Measurements from ENCODE around the gene LRRC15. TPM values are rescaled to one million over a fixed set of nuclear protein-coding genes. Genes with fewer than 3 reads are reported as not detected.

The LRRC15 gene
- total and polyA plus RNA-seq, 3 experiments from 2014 or later = not detected

DNA sequence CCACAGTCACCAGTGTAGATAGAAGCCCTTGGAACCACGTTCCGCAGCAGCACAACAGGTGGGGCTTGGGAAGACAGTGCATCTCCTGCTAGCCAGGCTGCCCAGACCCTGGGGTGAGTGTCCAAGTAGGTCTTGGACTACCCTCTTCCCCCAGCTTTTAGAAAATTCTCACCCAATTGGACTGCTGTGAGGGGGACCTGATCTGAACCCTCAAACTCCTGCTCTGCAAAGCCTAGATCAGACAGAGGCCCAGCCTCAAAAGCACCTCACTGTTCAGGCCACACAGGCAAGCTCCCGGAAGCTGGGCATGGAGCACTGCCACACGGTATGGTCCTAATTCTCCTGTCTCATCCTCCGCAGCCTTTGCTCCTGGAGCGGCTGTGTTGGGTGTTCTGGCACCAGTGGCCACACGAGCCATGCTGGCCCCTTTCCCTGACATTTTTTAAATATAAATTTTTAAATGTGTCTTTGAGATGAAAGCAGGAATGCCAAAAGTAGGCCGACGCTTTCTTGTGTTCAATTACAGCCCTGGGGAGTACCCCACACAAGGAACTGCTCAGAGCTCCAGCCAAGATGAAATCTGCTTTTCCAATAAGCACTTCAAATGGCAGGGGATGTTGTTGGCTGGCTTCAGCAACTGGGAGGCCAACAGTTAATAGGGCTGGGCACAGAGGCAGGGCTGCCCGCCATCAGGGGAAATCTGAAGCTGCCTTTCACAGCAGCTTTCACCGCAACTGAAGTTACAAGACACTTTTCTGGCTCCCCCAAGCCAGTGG, 59.3 kb downstream of the LRRC15 start:
- Mint-ChIP-seq H3K4me1 (peaks cover 27 to 35% (median 29%) of the 10 kb centered on the region in 3 donors), H3K27ac (no peak overlapping the region), H3K4me3 (no peak overlapping the region), H3K27me3 (peaks cover 16 to 51% of the 10 kb centered on the region in 2 donors), H3K36me3 (no peaks in the 10 kb centered on the region), H3K9me3 (no peaks in the 10 kb centered on the region)
- ChIA-PET POLR2A (no interaction called here), CTCF (no interaction called here)
- Histone ChIP-seq H3K27me3 (ENCODE audit: insufficient read depth, low read length, poor library complexity, severe bottlenecking) (peaks cover 4% of the 10 kb centered on the region), H3K4me1 (ENCODE audit: insufficient read depth, low read length) (peaks cover 34% of the 10 kb centered on the region), H3K9me3 (ENCODE audit: low read length) (no peaks in the 10 kb centered on the region), H3K36me3 (ENCODE audit: insufficient read depth, low read length) (no peaks in the 10 kb centered on the region), H3K4me3 (ENCODE audit: low read length) (no peak overlapping the region), H3K27ac (ENCODE audit: low read depth, low read length) (no peak overlapping the region)
- no peak for DNase-seq

DNA sequence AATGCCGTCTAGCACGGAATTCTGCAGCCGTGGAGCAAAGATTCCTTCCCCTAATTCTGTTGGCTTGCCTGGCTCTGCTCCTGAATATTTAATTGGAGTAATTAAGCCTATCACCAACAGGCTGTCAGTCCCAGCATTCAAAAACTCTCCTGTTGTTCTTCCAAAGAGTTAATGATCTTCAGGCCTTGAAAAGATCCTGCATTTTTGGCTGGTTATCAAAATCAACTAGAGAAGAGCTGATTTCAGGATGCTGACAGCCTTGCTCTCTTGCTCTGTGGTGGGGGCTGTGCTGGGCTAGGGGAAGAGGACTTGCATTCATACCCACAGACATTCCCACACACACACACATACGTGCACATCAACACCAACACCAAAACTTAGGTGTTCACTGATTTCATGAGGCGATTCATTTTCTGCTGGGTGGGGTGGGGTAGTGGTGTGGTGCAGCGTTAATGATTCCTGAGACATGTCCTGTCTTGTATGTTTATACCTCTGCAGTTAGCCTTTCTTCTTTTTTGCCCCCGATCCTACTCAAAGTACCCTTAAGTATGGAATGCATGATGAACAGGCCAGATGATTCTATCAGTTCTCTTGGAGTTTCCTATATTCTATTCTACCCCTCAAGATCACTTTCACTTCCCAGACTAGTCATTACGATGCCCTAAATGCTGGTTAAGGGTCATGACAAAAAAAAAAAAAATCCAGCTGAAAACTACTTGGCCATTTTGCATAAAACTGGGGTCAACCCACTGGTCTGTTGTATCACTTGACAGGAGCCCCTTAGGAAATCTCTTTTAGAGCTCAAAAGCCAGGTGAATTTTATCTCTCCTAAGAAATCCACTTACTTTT, 60.7 kb downstream of the LRRC15 start:
- no peak overlapping the region for H3K4me3 ChIP-seq (ENCODE audit: low read length)
- H3K4me3 Mint-ChIP-seq = peak overlapping the region in 1 of 7 donors; percentile 0
- no peak overlapping the region for H3K27ac Mint-ChIP-seq
- peaks cover 18 to 45% of the 10 kb centered on the region in 2 donors for H3K27me3 Mint-ChIP-seq
- H3K27ac ChIP-seq (ENCODE audit: low read depth, low read length) = no peak overlapping the region
- H3K36me3 ChIP-seq (ENCODE audit: insufficient read depth, low read length) = no peaks in the 10 kb centered on the region
- ChIA-PET POLR2A (no interaction called here), CTCF (interaction anchor here (0.7 kb wide), 1 partner anchor 666 kb away, joined by 3 read pairs; no protein-coding TSS in a partner anchor)
- DNase-seq = no peak
- H3K9me3 Mint-ChIP-seq = peaks cover 0 to 5% (median 0%) of the 10 kb centered on the region in 5 donors
- no peaks in the 10 kb centered on the region for H3K27me3 ChIP-seq (ENCODE audit: insufficient read depth, low read length, poor library complexity, severe bottlenecking)
- H3K9me3 ChIP-seq (ENCODE audit: low read length) = no peaks in the 10 kb centered on the region
- H3K36me3 Mint-ChIP-seq = no peaks in the 10 kb centered on the region
- H3K4me1 ChIP-seq (ENCODE audit: insufficient read depth, low read length) = peaks cover 38% of the 10 kb centered on the region
- H3K4me1 Mint-ChIP-seq = peaks cover 28 to 37% (median 30%) of the 10 kb centered on the region in 3 donors

- peak overlapping the region in 1 of 7 donors; percentile 68 for H3K4me3 Mint-ChIP-seq
- Histone ChIP-seq H3K27ac (ENCODE audit: low read depth, low read length) (no peak overlapping the region), H3K27me3 (ENCODE audit: insufficient read depth, low read length, poor library complexity, severe bottlenecking) (no peaks in the 10 kb centered on the region), H3K36me3 (ENCODE audit: insufficient read depth, low read length) (no peaks in the 10 kb centered on the region), H3K4me1 (ENCODE audit: insufficient read depth, low read length) (peaks cover 38% of the 10 kb centered on the region), H3K9me3 (ENCODE audit: low read length) (no peaks in the 10 kb centered on the region), H3K4me3 (ENCODE audit: low read length) (no peak overlapping the region)
- peaks cover 0 to 5% (median 0%) of the 10 kb centered on the region in 5 donors for H3K9me3 Mint-ChIP-seq
- DNase-seq = no peak
- peaks cover 18 to 38% of the 10 kb centered on the region in 2 donors for H3K27me3 Mint-ChIP-seq
- POLR2A ChIA-PET = no interaction called here
- H3K4me1 Mint-ChIP-seq = peaks cover 28 to 37% (median 30%) of the 10 kb centered on the region in 3 donors
- no peaks in the 10 kb centered on the region for H3K36me3 Mint-ChIP-seq
- no peak overlapping the region for H3K27ac Mint-ChIP-seq
- CTCF ChIA-PET = interaction anchor here (1.9 kb wide), 1 partner anchor 8 kb away, joined by 9 read pairs; no protein-coding TSS in a partner anchor
These were observed 61.7 kb downstream of the LRRC15 start for GRCh38 chr3:194307849-194308248.

- Mint-ChIP-seq H3K27me3 (peaks cover 14 to 33% of the 10 kb centered on the region in 2 donors), H3K4me1 (peaks cover 28 to 37% (median 30%) of the 10 kb centered on the region in 3 donors)
- POLR2A ChIA-PET = no interaction called here
These were observed 62.5 kb downstream of the LRRC15 start for GRCh38 chr3:194306771-194307640.

GRCh38 chr3:194306109-194306686, 63.3 kb downstream of the LRRC15 start:
- no peak overlapping the region for H3K4me3 ChIP-seq (ENCODE audit: low read length)
- no peaks in the 10 kb centered on the region for H3K27me3 ChIP-seq (ENCODE audit: insufficient read depth, low read length, poor library complexity, severe bottlenecking)
- POLR2A ChIA-PET = no interaction called here
- peaks cover 28 to 37% (median 30%) of the 10 kb centered on the region in 3 donors for H3K4me1 Mint-ChIP-seq
- H3K36me3 Mint-ChIP-seq = no peaks in the 10 kb centered on the region
- H3K9me3 ChIP-seq (ENCODE audit: low read length) = no peaks in the 10 kb centered on the region
- peaks cover 14 to 26% of the 10 kb centered on the region in 2 donors for H3K27me3 Mint-ChIP-seq
- peak overlapping the region; percentile 14 to 83 (median 68) for H3K4me3 Mint-ChIP-seq
- CTCF ChIA-PET = interaction anchor here (1.9 to 2.6 kb wide), 2 partner anchors 10 kb away, joined by 9 to 13 read pairs; no protein-coding TSS in a partner anchor
- peak in 4 of 5 donors; percentile 24 to 69 (median 54) for DNase-seq
- H3K27ac ChIP-seq (ENCODE audit: low read depth, low read length) = no peak overlapping the region
- peaks cover 38% of the 10 kb centered on the region for H3K4me1 ChIP-seq (ENCODE audit: insufficient read depth, low read length)
- H3K9me3 Mint-ChIP-seq = peaks cover 0 to 5% (median 0%) of the 10 kb centered on the region in 5 donors
- H3K36me3 ChIP-seq (ENCODE audit: insufficient read depth, low read length) = no peaks in the 10 kb centered on the region
- H3K27ac Mint-ChIP-seq = peak overlapping the region in 1 of 8 donors; percentile 73

More at GRCh38 chr3:194306771-194307640, 62.5 kb downstream of the LRRC15 start:
- H3K27me3 ChIP-seq (ENCODE audit: insufficient read depth, low read length, poor library complexity, severe bottlenecking) = no peaks in the 10 kb centered on the region
- peaks cover 0 to 5% (median 0%) of the 10 kb centered on the region in 5 donors for H3K9me3 Mint-ChIP-seq
- H3K27ac Mint-ChIP-seq = peak overlapping the region in 2 of 8 donors; percentile 45 to 82
- no peaks in the 10 kb centered on the region for H3K36me3 ChIP-seq (ENCODE audit: insufficient read depth, low read length)
- H3K4me3 Mint-ChIP-seq = peak overlapping the region; percentile 14 to 83 (median 68)
- peak overlapping the region; percentile 27 for H3K4me3 ChIP-seq (ENCODE audit: low read length)
- DNase-seq = peak in 1 of 5 donors; percentile 46
- H3K4me1 ChIP-seq (ENCODE audit: insufficient read depth, low read length) = peaks cover 38% of the 10 kb centered on the region
- CTCF ChIA-PET = interaction anchor here (1.9 kb wide), 1 partner anchor 9 kb away, joined by 9 read pairs; no protein-coding TSS in a partner anchor
- no peak overlapping the region for H3K27ac ChIP-seq (ENCODE audit: low read depth, low read length)
- no peaks in the 10 kb centered on the region for H3K9me3 ChIP-seq (ENCODE audit: low read length)
- no peaks in the 10 kb centered on the region for H3K36me3 Mint-ChIP-seq

DNA sequence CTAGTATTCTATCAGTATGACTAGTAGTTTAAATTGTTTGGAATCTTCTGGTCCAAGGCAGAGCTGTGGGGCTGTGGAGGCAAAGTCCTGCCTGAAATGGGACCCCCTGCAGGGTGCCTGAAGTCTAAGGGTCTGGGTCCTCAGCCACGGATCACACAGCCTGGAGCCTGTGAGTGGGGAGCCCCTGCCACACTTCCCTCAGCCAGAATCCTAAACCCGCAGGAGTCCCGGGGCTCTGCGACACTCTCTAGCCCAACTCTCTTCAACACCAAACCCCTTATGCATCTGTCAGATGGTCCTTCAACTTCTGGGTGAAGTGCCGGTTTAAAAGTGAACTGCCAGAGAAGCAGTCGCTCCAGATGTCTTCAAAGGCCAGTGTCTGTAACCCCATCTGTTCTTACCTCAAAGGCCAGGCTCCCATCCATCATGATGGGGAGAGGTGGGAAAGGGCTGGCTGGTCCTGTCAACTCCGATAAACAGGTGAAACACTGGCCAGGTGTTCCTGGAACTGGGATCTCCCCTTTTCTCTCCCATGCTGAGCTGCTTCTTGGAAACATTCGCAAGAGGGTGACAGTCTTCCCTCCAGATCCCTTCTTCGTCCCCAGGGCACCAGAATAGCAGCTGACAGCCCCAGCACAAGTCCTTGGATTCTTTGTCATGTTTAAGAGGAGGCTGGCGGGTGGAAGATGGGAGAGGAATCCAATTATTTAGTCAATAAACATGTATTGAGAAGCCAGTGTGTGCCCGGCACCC, 64.0 kb downstream of the LRRC15 start:
- no peak for DNase-seq
- H3K4me1 ChIP-seq (ENCODE audit: insufficient read depth, low read length) = peaks cover 38% of the 10 kb centered on the region
- H3K27ac Mint-ChIP-seq = peak overlapping the region in 1 of 8 donors; percentile 73

More for the DNA sequence above, 64.0 kb downstream of the LRRC15 start:
- H3K4me3 ChIP-seq (ENCODE audit: low read length) = no peak overlapping the region
- no peaks in the 10 kb centered on the region for H3K9me3 ChIP-seq (ENCODE audit: low read length)
- peaks cover 14 to 22% of the 10 kb centered on the region in 2 donors for H3K27me3 Mint-ChIP-seq
- peaks cover 0 to 5% (median 0%) of the 10 kb centered on the region in 5 donors for H3K9me3 Mint-ChIP-seq
- ChIA-PET CTCF (interaction anchor here (1.3 to 2.6 kb wide), 2 partner anchors 8 to 10 kb away, joined by 3 to 13 read pairs; no protein-coding TSS in a partner anchor), POLR2A (no interaction called here)
- H3K4me3 Mint-ChIP-seq = peak overlapping the region in 4 of 7 donors; percentile 2 to 75 (median 5)
- H3K36me3 Mint-ChIP-seq = no peaks in the 10 kb centered on the region
- no peaks in the 10 kb centered on the region for H3K36me3 ChIP-seq (ENCODE audit: insufficient read depth, low read length)
- peaks cover 28 to 37% (median 30%) of the 10 kb centered on the region in 3 donors for H3K4me1 Mint-ChIP-seq
- H3K27me3 ChIP-seq (ENCODE audit: insufficient read depth, low read length, poor library complexity, severe bottlenecking) = no peaks in the 10 kb centered on the region
- H3K27ac ChIP-seq (ENCODE audit: low read depth, low read length) = no peak overlapping the region
